ENCODE data around the gene FOXI1. TPM values are rescaled to one million over a fixed set of nuclear protein-coding genes. Genes with fewer than 3 reads are reported as not detected.
A peak's percentile ranks its signal among the peaks of the same experiment; 100 is the strongest.

FOXI1 gene
- polyA plus RNA-seq, 5 donors: 0.07 TPM; not detected in 4

DNA sequence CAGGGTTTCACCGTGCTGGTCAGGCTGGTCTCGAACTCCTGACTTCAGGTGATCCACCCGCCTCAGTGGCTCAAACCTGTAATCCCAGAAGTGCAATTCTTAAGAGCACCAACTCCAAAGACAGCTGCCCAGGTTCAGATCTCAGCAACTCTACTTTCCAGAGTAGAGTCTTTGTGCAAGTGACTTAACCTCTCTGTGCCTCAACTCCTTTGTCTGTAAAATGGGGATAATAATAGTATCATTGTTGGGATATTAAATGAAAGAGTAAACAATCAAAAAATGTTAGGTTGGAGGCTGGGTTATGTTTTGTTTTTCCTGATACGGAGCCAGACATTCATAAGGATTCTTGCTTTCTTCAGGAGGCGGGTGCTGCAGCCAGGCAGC lies 45.0 kb downstream of the FOXI1 start:
- DNase-seq: no peak

- peak; percentile 30 to 45 for DNase-seq
Observed at GRCh38 chr5:170151097-170151831, 45.6 kb downstream of the FOXI1 start.

- no peak for DNase-seq
Observed at GRCh38 chr5:170152767-170153166, 47.1 kb downstream of the FOXI1 start.

DNA sequence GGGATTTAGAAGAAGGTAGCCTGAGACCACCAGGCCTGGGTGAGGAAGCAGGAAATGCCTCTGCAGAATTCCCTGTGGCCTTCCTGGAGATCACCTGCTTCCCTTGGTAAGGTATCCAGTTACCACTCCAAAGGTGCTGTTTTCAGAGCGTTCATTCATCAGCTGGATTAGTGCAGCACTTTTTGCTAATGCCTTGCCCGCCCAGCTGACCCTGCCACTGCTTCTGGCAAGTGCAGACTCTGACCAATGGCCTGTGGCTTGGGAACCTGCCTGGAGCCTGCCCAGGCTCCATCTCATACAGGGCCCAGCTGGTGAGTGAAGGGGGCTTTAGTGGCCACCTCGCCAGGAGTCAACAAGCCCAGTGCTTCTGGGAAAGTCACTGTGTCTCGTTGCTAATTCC lies 48.6 kb downstream of the FOXI1 start:
- no peak for DNase-seq

- DNase-seq: no peak
Observed at GRCh38 chr5:170154744-170155143, 49.0 kb downstream of the FOXI1 start.

- no peak for DNase-seq
Observed at GRCh38 chr5:170155771-170156170, 50.1 kb downstream of the FOXI1 start.

- no peak for DNase-seq
Observed at GRCh38 chr5:170159101-170159698, 53.5 kb downstream of the FOXI1 start.

Other genes starting within 250 kb of the FOXI1 start
- gene INSYN2B, start 125.4 kb upstream of the FOXI1 start, polyA plus RNA-seq (ENCODE audit: insufficient read depth in 1 of 5, insufficient read length in 5 of 5, low replicate concordance in 1 of 5): 1 to 10 TPM; 3.6 to 5.2 (median 4.5) TPM
- under 1 TPM; 0.29 to 0.94 (median 0.31) TPM for gene C5orf58, start 127.1 kb downstream of the FOXI1 start, polyA plus RNA-seq (ENCODE audit: insufficient read depth in 1 of 5, insufficient read length in 5 of 5, low replicate concordance in 1 of 5)
- 10 to 100 TPM in 1 of 5 donors, 1 to 10 TPM in 4; 6.1 to 10.1 (median 8.3) TPM for gene LCP2, start 191.9 kb downstream of the FOXI1 start, polyA plus RNA-seq (ENCODE audit: insufficient read depth in 1 of 5, insufficient read length in 5 of 5, low replicate concordance in 1 of 5)